Activated CD8-positive, alpha-beta T cell treated with anti-CD3 and anti-CD28 coated beads for 36 hours (primary cell): ENCODE results near the gene STXBP2. TPM values are rescaled to one million over a fixed set of nuclear protein-coding genes. Genes with fewer than 3 reads are reported as not detected.

Experiments used
- ATAC-seq: fragments of 200-7000 bp; cut with Tn5 transposase; one replicate; pipeline ENCODE4 v1.10.0; 2021; ENCODE audit warnings: mild to moderate bottlenecking, moderate library complexity
- CTCF ChIA-PET: fragments of 350-600 bp; sonication (Branson Sonifier 250); formaldehyde crosslinking; loops from one replicate; lab custom pipeline; 2021; ENCODE audit warnings: antibody characterized with exemption; lab: Charles Lee
- POLR2A ChIA-PET: fragments of 350-600 bp; sonication (Branson Sonifier 250); formaldehyde crosslinking; loops from one replicate; lab custom pipeline; 2021; ENCODE audit warnings: antibody characterized with exemption; lab: Charles Lee
- DNase-seq: peaks from one replicate; pipeline ENCODE4 v3.0.0-alpha.2; 2020
- H3K27ac Mint-ChIP-seq: one replicate; pipeline ENCODE4 v1.8.0; 2021; ENCODE audit warnings: mild to moderate bottlenecking, mixed read lengths
- H3K27me3 Mint-ChIP-seq: one replicate; pipeline ENCODE4 v1.8.0; 2021; ENCODE audit warnings: mixed read lengths
- H3K36me3 Mint-ChIP-seq: one replicate; pipeline ENCODE4 v1.8.0; 2021; ENCODE audit warnings: low read depth, mixed read lengths
- H3K4me1 Mint-ChIP-seq: one replicate; pipeline ENCODE4 v1.8.0; 2021; ENCODE audit warnings: low read depth, mixed read lengths
- H3K4me3 Mint-ChIP-seq: one replicate; pipeline ENCODE4 v1.8.0; 2021; ENCODE audit warnings: mild to moderate bottlenecking, moderate library complexity, mixed read lengths
- H3K9me3 Mint-ChIP-seq: one replicate; pipeline ENCODE4 v1.8.0; 2021; ENCODE audit warnings: mixed read lengths
- CTCF ChIP-seq: fragments of 200-600 bp; IDR thresholded peaks from one replicate; pipeline ENCODE4 v1.8.0; 2022; ENCODE audit warnings: antibody characterized with exemption, mild to moderate bottlenecking
- intact Hi-C: fragments of 100-400 bp; cut with micrococcal nuclease; formaldehyde crosslinking; loops from one replicate; pipeline ENCODE4 v1.10.0; 2022
- microRNA-seq: library from miRNA; unstranded; fragments of <30 nt; microRNA quantifications from one replicate; pipeline ENCODE4 v1.2.0, GENCODE V29; 2022; ENCODE audit warnings: borderline microRNAs expressed, borderline replicate concordance
- total RNA-seq, 2 experiments: library from RNA; stranded (reverse); gene quantifications; one replicate each; pipeline ENCODE4 v1.2.3, GENCODE V29; 2021

Gene STXBP2
- total RNA-seq, 2 experiments from 2014 or later, result 96.4 to 99.2 TPM

DNA sequence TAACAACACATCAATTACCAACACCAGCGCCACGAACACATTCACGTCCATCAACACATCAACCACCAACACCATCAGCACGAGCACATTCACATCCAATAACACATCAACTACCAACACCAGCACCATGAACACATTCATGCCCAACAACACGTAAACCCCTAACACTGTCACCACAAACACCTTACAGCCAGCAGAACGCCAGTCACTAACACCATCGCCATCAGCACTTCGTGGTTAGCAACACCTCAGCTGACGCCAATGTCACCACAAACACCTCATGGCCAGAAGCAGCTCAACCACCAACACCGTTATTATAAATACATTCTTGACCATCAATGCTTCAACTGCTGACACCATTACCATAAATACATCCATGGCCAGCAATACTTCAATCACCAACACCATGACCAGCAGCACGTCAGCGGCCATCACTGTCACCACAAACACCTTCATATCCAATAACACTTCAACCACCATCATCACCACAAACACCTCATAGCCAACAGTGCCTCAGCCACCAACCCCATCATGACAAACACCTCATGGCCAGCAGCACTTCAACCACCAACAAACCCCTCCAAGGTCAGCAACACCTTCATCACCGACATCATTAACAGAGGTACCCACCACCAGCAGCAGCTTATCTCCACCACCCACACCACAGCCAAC lies 55.6 kb downstream of the STXBP2 start:
- ChIA-PET POLR2A (interaction anchor here (0.9 to 1.1 kb wide), 2 partner anchors 74 to 115 kb away, joined by 3 to 4 read pairs; no protein-coding TSS in a partner anchor), CTCF (interaction anchor here (1.0 kb wide), 1 partner anchor 12 kb away, joined by 3 read pairs; the partner anchor contains the start of gene TRAPPC5)
- intact Hi-C loops, result no loop called here

GRCh38 chr19:7694499-7694898 lies 57.6 kb downstream of the STXBP2 start:
- H3K4me1 Mint-ChIP-seq, result peaks cover 9% of the 10 kb centered on the region
- ATAC-seq (no peak), DNase-seq (no peak)
- intact Hi-C loops, result no loop called here
- POLR2A ChIA-PET, result no interaction called here
- H3K36me3 Mint-ChIP-seq, result no peaks in the 10 kb centered on the region
- H3K9me3 Mint-ChIP-seq, result no peaks in the 10 kb centered on the region
- CTCF ChIA-PET, result interaction anchor here (0.7 kb wide), 1 partner anchor 14 kb away, joined by 3 read pairs; the partner anchor contains the start of gene TRAPPC5
- no peak for TF ChIP-seq CTCF
- H3K27me3 Mint-ChIP-seq, result peaks cover 8% of the 10 kb centered on the region
- no peak overlapping the region for H3K27ac Mint-ChIP-seq
- H3K4me3 Mint-ChIP-seq, result no peak overlapping the region

More for the DNA sequence above, 55.6 kb downstream of the STXBP2 start:
- H3K9me3 Mint-ChIP-seq, result no peaks in the 10 kb centered on the region
- H3K4me1 Mint-ChIP-seq, result no peaks in the 10 kb centered on the region
- H3K27me3 Mint-ChIP-seq, result peaks cover 3% of the 10 kb centered on the region
- ATAC-seq (peak; percentile 51), DNase-seq (peak; percentile 51)
- TF ChIP-seq CTCF, result no peak
- H3K4me3 Mint-ChIP-seq, result no peak overlapping the region
- H3K27ac Mint-ChIP-seq, result no peak overlapping the region
- no peaks in the 10 kb centered on the region for H3K36me3 Mint-ChIP-seq

Small RNAs within 50 kb of the gene (microRNA-seq; reads per million reads assigned to microRNA genes)
- not detected for gene MIR6792

Other genes starting within 250 kb of the STXBP2 start
- gene PEX11G, start 148.1 kb upstream of the STXBP2 start, total RNA-seq, result 1 to 10 TPM; 1.4 to 1.5 TPM
- gene ZNF358, start 121.0 kb upstream of the STXBP2 start, total RNA-seq, result 1 to 10 TPM; 4.8 to 6.5 TPM
- gene MCOLN1, start 114.5 kb upstream of the STXBP2 start, total RNA-seq, result 1 to 10 TPM; 7.9 to 9.2 TPM
- gene PNPLA6, start 101.4 kb upstream of the STXBP2 start, total RNA-seq, result 10 to 100 TPM; 79.2 to 90.3 TPM
- gene CAMSAP3, start 41.2 kb upstream of the STXBP2 start, total RNA-seq, result under 1 TPM; 0.25 to 0.63 TPM
- gene XAB2, start 7.6 kb upstream of the STXBP2 start, total RNA-seq, result 10 to 100 TPM; 50.7 to 54.1 TPM
- 10 to 100 TPM; 71.8 to 83.3 TPM for gene PET100, start 7.3 kb upstream of the STXBP2 start, total RNA-seq
- 1 to 10 TPM; 4.0 to 4.8 TPM for gene PCP2, start 3.4 kb upstream of the STXBP2 start, total RNA-seq
- not detected for gene RETN, start 31.9 kb downstream of the STXBP2 start, total RNA-seq
- not detected for gene MCEMP1, start 40.0 kb downstream of the STXBP2 start, total RNA-seq
- gene TRAPPC5, start 43.7 kb downstream of the STXBP2 start, total RNA-seq, result 10 to 100 TPM; 85.0 to 85.9 TPM
- gene FCER2, start 65.0 kb downstream of the STXBP2 start, total RNA-seq, result 1 to 10 TPM; 3.0 to 3.7 TPM
- gene CLEC4G, start 95.0 kb downstream of the STXBP2 start, total RNA-seq, result not detected
- gene CD209, start 110.4 kb downstream of the STXBP2 start, total RNA-seq, result not detected
- gene CLEC4M, start 126.1 kb downstream of the STXBP2 start, total RNA-seq, result not detected
- 1 to 10 TPM; 3.4 to 3.9 TPM for gene EVI5L, start 193.1 kb downstream of the STXBP2 start, total RNA-seq
- gene PRR36, start 237.3 kb downstream of the STXBP2 start, total RNA-seq, result under 1 TPM in 1 of 2 experiments, not detected in 1; 0.20 TPM